ENCODE data around the gene COLEC12.

Gene COLEC12

GRCh38 chr18:386994-387393 lies 113.5 kb downstream of the COLEC12 start:
- no peak for DNase-seq (ENCODE audit: low read depth)

GRCh38 chr18:384897-385296 lies 115.6 kb downstream of the COLEC12 start:
- no peak for DNase-seq (ENCODE audit: low read depth)

GRCh38 chr18:383135-383534 lies 117.4 kb downstream of the COLEC12 start:
- no peak for DNase-seq (ENCODE audit: low read depth)

- DNase-seq (ENCODE audit: low read depth), result no peak
Measured at GRCh38 chr18:382423-382984, 118.0 kb downstream of the COLEC12 start.

GRCh38 chr18:379681-380330 lies 120.7 kb downstream of the COLEC12 start:
- no peak for DNase-seq (ENCODE audit: low read depth)

GRCh38 chr18:378079-378478 lies 122.4 kb downstream of the COLEC12 start:
- DNase-seq (ENCODE audit: low read depth), result no peak

GRCh38 chr18:377088-377487 lies 123.4 kb downstream of the COLEC12 start:
- DNase-seq (ENCODE audit: low read depth), result no peak

GRCh38 chr18:376311-376710 lies 124.2 kb downstream of the COLEC12 start:
- no peak for DNase-seq (ENCODE audit: low read depth)

- DNase-seq (ENCODE audit: low read depth), result no peak
Measured at GRCh38 chr18:374721-375168, 125.8 kb downstream of the COLEC12 start.

- no peak for DNase-seq (ENCODE audit: low read depth)
Measured at GRCh38 chr18:373780-374179, 126.7 kb downstream of the COLEC12 start.

GRCh38 chr18:371609-371982 lies 128.9 kb downstream of the COLEC12 start:
- no peak for DNase-seq (ENCODE audit: low read depth)

- no peak for DNase-seq (ENCODE audit: low read depth)
Measured at GRCh38 chr18:370751-371608, 129.5 kb downstream of the COLEC12 start.

- no peak for DNase-seq (ENCODE audit: low read depth)
Measured at GRCh38 chr18:369224-370015, 131.1 kb downstream of the COLEC12 start.

GRCh38 chr18:366466-367061 lies 133.9 kb downstream of the COLEC12 start:
- DNase-seq (ENCODE audit: low read depth), result no peak

GRCh38 chr18:365651-366050 lies 134.8 kb downstream of the COLEC12 start:
- no peak for DNase-seq (ENCODE audit: low read depth)

GRCh38 chr18:364256-364826 lies 136.2 kb downstream of the COLEC12 start:
- DNase-seq (ENCODE audit: low read depth), result no peak

- no peak for DNase-seq (ENCODE audit: low read depth)
Measured at GRCh38 chr18:363301-364085, 137.0 kb downstream of the COLEC12 start.

GRCh38 chr18:362311-363290 lies 137.9 kb downstream of the COLEC12 start:
- DNase-seq (ENCODE audit: low read depth), result no peak

- DNase-seq (ENCODE audit: low read depth), result no peak
Measured at GRCh38 chr18:361941-362310, 138.6 kb downstream of the COLEC12 start.
